ENCODE measurements around the gene OR52E1.
"Not testable (repeated sequence)": the region's sequence is repeated elsewhere in the genome, so short reads cannot be mapped to it uniquely, and the experiment has no call there.

OR52E1 gene

GRCh38 chr11:5069272-5069671 lies at the start of gene OR52E1:
Gene OR52E1 (plus strand): TSS chr11:5069572.
- no peak for DNase-seq

- DNase-seq, result no peak
Observed at GRCh38 chr11:5021996-5022395, 47.4 kb upstream of the OR52E1 start.

- no peak for DNase-seq
Observed at GRCh38 chr11:5036669-5037068, 32.7 kb upstream of the OR52E1 start.

- DNase-seq, result no peak
Observed at GRCh38 chr11:5037926-5038325, 31.4 kb upstream of the OR52E1 start.

GRCh38 chr11:5038341-5038740 lies 31.0 kb upstream of the OR52E1 start:
- no peak for DNase-seq

GRCh38 chr11:5040876-5041275 lies 28.5 kb upstream of the OR52E1 start:
- no peak for DNase-seq

GRCh38 chr11:5042091-5042490 lies 27.3 kb upstream of the OR52E1 start:
- DNase-seq, result no peak

GRCh38 chr11:5043380-5043779 lies 26.0 kb upstream of the OR52E1 start:
- DNase-seq, result no peak

GRCh38 chr11:5046226-5046625 lies 23.1 kb upstream of the OR52E1 start, which contains the start of gene OR52J3:
Gene OR52J3 (plus strand): TSS chr11:5046526. CDS start chr11:5046526, 0 bp downstream.
- no peak for DNase-seq

GRCh38 chr11:5046754-5047330 lies 22.5 kb upstream of the OR52E1 start:
- DNase-seq, result no peak

- DNase-seq, result not testable (repeated sequence)
Observed at GRCh38 chr11:5058679-5059078, 10.7 kb upstream of the OR52E1 start.

GRCh38 chr11:5059391-5059790 lies 10.0 kb upstream of the OR52E1 start, which contains the start of gene OR52E2:
Gene OR52E2 (minus strand): TSS chr11:5059627. CDS start chr11:5059627, 0 bp downstream.
- DNase-seq, result no peak

GRCh38 chr11:5065027-5065426 lies 4.3 kb upstream of the OR52E1 start:
- no peak for DNase-seq

- no peak for DNase-seq
Observed at GRCh38 chr11:5071799-5072198, 2.4 kb downstream of the OR52E1 start.

- DNase-seq, result no peak
Observed at GRCh38 chr11:5081405-5081804, 12.0 kb downstream of the OR52E1 start.

- no peak for DNase-seq
Observed at GRCh38 chr11:5083602-5084001, 14.2 kb downstream of the OR52E1 start.

GRCh38 chr11:5088556-5088955 lies 19.2 kb downstream of the OR52E1 start:
- no peak for DNase-seq

GRCh38 chr11:5090668-5091067 lies 21.3 kb downstream of the OR52E1 start:
- DNase-seq, result no peak

- no peak for DNase-seq
Observed at GRCh38 chr11:5092821-5093585, 23.6 kb downstream of the OR52E1 start.

- DNase-seq, result no peak
Observed at GRCh38 chr11:5096011-5096410, 26.6 kb downstream of the OR52E1 start.

- DNase-seq, result no peak
Observed at GRCh38 chr11:5102246-5102645, 32.9 kb downstream of the OR52E1 start.

- no peak for DNase-seq
Observed at GRCh38 chr11:5103066-5103465, 33.7 kb downstream of the OR52E1 start.

GRCh38 chr11:5107285-5107684 lies 37.9 kb downstream of the OR52E1 start:
- DNase-seq, result no peak

GRCh38 chr11:5115339-5115738 lies 46.0 kb downstream of the OR52E1 start:
- DNase-seq, result no peak

- no peak for DNase-seq
Observed at GRCh38 chr11:5117588-5117987, 48.2 kb downstream of the OR52E1 start.
